ENCODE measurements around the gene CGNL1.

GRCh38 chr15:57461541-57461940 lies 85.2 kb downstream of the CGNL1 start:
- no peak for TF ChIP-seq CREB1 (IDR thresholded peaks at IDR 0.05; ENCODE audit: low read depth)
- TF ChIP-seq POLR2A (IDR thresholded peaks at IDR 0.05; ENCODE audit: low read depth, low read length), result no peak
- TF ChIP-seq NFYA (IDR thresholded peaks at IDR 0.05; ENCODE audit: borderline replicate concordance, low read depth, low read length), result no peak
- no peak for TF ChIP-seq RAD21 (IDR thresholded peaks at IDR 0.05; ENCODE audit: insufficient read depth, low read depth, low read length)
- TF ChIP-seq EP300 (IDR thresholded peaks at IDR 0.05; ENCODE audit: borderline replicate concordance in 1 of 2, control insufficient read depth in 1 of 2, low read depth in 2 of 2, low read length in 2 of 2), result no peak
- no peak for TF ChIP-seq KAT2A (conservative IDR thresholded peaks at IDR 0.05; ENCODE audit: control insufficient read depth, low read depth, low read length)

Data from GM12878 (cell line).